Subcutaneous abdominal adipose tissue (tissue), 5 donors: ENCODE data around the gene PAX1.

Experiments
- H3K27ac ChIP-seq: one replicate; pipeline ENCODE4 v1.7.0; 2013; ENCODE audit warnings: low read depth, mild to moderate bottlenecking, inconsistent platforms, low read length, moderate library complexity
- H3K27me3 ChIP-seq, 5 donors: one replicate each; pipeline ENCODE4 v1.7.0; 2013; ENCODE audit warnings: low read length in 5 of 5, inconsistent platforms in 1 of 5; ENCODE audit not compliant: control insufficient read depth in 5 of 5, insufficient read depth in 4 of 5
- H3K36me3 ChIP-seq, 5 donors: one replicate each; pipeline ENCODE4 v1.7.0; 2013; ENCODE audit warnings: low read length in 5 of 5; ENCODE audit not compliant: control insufficient read depth in 5 of 5, insufficient read depth in 5 of 5
- H3K4me1 ChIP-seq, 5 donors: one replicate each; pipeline ENCODE4 v1.7.0; 2013; ENCODE audit warnings: low read length in 5 of 5, mild to moderate bottlenecking in 3 of 5, moderate library complexity in 1 of 5; ENCODE audit not compliant: control insufficient read depth in 5 of 5, insufficient read depth in 5 of 5
- H3K4me3 ChIP-seq, 5 donors: one replicate each; pipeline ENCODE4 v1.7.0; 2013; ENCODE audit warnings: low read length in 5 of 5, low read depth in 1 of 5
- H3K9ac ChIP-seq, 5 donors: one replicate each; pipeline ENCODE4 v1.7.0; 2013; ENCODE audit warnings: low read length in 5 of 5, mild to moderate bottlenecking in 4 of 5, moderate library complexity in 3 of 5
- H3K9me3 ChIP-seq, 5 donors: one replicate each; pipeline ENCODE4 v1.7.0; 2013; ENCODE audit warnings: low read length in 5 of 5; ENCODE audit not compliant: control insufficient read depth in 5 of 5
- donor health status: healthy.
- donor health status: healthy.
- donor health status: healthy.
- donor health status: healthy.
- donor health status: healthy.

The PAX1 gene

DNA sequence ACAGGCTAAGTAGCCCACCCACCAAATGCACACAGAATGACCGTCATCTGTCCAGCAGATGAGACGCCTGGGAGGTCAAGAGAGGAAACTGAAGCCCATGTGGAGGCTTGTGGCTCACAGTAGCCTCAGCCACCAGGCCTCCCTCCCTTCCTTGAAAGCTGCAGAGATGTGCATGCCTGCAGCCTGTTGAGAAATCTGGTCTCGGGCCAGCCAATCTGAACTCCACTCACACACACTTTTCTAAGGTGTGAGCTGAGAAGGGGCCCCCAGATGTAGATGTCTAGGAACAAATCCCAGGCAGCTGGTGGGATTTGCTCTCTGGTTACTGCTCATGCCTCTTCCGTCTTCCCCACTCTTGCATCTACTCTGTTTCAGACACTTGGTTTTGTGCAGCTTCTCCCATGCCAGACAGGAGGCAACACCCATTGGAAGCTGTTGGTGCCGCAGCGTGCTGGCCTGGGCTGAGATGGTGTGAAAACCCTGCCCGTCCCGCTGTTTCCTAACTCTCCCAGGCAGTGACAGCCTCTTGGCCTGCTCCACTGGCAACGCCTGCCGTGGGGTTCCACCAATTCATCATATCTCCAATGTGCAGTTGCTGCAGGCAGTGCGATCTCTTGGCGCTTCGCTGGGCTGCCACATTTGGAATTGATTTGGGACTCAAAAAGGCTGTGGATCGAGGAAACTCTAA, 24.1 kb upstream of the PAX1 start:
- Histone ChIP-seq H3K4me3 (peak overlapping the region; percentile 27 to 69 (median 49)), H3K36me3 (no peaks in the 10 kb centered on the region), H3K27ac (no peak overlapping the region), H3K9me3 (no peaks in the 10 kb centered on the region), H3K9ac (peak overlapping the region in 3 of 5 donors; percentile 0 to 26 (median 3)), H3K4me1 (peaks cover 0 to 21% (median 20%) of the 10 kb centered on the region in 5 donors), H3K27me3 (no peaks in the 10 kb centered on the region)

DNA sequence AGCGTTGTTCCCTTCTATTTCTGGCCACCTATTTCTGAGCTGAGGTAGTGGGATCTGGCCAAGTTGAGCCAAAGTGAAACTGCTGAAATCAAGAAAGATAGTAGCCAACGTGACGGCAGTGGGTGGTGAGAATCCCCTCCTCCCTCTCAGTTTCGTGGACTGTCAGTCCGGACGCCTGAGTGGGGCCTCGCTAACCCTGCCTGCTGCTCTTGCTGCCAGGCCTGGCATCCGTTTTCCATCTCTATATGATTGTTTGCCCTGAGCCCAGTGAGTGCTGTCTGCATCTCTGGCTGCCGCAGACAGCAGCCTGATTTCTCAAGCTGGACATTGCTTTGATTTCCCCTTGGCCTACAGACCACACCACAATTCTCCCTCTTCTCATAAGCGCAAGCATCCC, 23.5 kb upstream of the PAX1 start:
- H3K27ac ChIP-seq = no peak overlapping the region
- H3K4me1 ChIP-seq = peaks cover 0 to 21% (median 20%) of the 10 kb centered on the region in 5 donors
- H3K9ac ChIP-seq = peak overlapping the region in 3 of 5 donors; percentile 0 to 26 (median 3)

DNA sequence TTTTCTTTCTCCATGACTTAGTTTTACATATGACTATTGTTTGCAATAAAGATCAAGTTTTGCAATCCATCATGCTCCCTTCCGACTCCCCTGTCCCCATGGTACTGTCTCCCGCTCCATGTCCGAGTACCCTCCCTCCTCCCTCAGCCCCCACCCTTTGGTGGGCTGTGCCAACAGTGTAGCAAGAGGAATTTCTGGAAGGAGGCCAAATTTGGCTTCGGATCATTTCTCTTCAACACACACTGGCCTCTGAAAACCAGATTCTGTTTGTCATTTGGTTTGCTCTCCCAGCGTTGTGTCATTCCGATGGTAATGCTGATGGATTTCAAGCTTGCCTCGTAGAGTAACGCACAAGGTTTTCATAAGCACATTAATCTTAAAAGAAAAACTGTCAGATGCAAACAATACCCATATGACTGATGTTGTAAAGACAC, 22.9 kb upstream of the PAX1 start:
- H3K9ac ChIP-seq = no peak overlapping the region
- no peak overlapping the region for H3K27ac ChIP-seq
- no peaks in the 10 kb centered on the region for H3K9me3 ChIP-seq
- peaks cover 0 to 2% (median 0%) of the 10 kb centered on the region in 5 donors for H3K27me3 ChIP-seq
- peaks cover 0 to 21% (median 20%) of the 10 kb centered on the region in 5 donors for H3K4me1 ChIP-seq
- no peaks in the 10 kb centered on the region for H3K36me3 ChIP-seq
- H3K4me3 ChIP-seq = peak overlapping the region in 1 of 5 donors; percentile 45

More for the DNA sequence above, 23.5 kb upstream of the PAX1 start:
- Histone ChIP-seq H3K4me3 (peak overlapping the region; percentile 27 to 69 (median 49)), H3K9me3 (no peaks in the 10 kb centered on the region), H3K27me3 (no peaks in the 10 kb centered on the region), H3K36me3 (no peaks in the 10 kb centered on the region)

DNA sequence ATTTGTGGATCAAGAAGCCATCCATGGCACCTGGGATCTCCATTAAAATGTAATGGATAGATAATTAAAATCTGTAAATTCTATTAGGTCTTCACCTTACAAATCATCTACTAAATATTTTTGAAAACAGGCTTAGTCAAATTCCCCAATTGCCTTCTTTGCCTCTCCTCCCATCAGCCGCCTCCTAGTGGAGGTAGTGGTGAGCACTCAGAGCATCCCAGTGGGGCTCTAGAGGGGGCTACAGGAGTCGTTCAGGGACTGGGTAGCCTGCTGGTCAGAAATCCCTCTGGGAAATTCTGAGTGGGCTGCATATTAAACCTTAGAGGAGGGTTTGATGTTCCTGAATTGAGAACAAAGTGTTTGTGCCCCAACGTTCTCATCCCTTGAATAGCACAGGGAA, 20.8 kb upstream of the PAX1 start:
- H3K4me3 ChIP-seq = no peak overlapping the region
- H3K27ac ChIP-seq = no peak overlapping the region
- no peaks in the 10 kb centered on the region for H3K36me3 ChIP-seq
- no peaks in the 10 kb centered on the region for H3K9me3 ChIP-seq
- peaks cover 0 to 21% (median 20%) of the 10 kb centered on the region in 5 donors for H3K4me1 ChIP-seq
- H3K27me3 ChIP-seq = peaks cover 0 to 3% (median 0%) of the 10 kb centered on the region in 5 donors
- H3K9ac ChIP-seq = no peak overlapping the region

DNA sequence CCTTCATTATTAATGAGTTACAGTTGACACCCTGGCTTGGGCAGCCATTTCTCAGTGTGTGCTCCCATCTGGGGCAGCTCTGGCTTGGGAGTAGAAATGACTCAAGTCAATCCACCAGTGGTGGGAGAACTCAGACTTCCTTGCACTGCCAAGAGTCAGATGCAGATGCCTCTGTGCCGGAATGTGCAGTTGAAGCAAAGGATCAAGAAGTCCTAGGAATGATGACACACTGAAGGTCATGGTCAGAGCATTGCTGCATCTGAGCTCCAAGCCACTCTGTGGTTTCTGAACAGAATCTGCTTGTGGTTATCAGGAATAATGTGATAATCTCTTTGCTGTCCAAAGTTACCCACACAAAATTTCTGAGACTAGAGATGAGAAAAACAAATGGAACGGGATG, 19.5 kb upstream of the PAX1 start:
- H3K4me3 ChIP-seq = no peak overlapping the region
- H3K4me1 ChIP-seq = peaks cover 0 to 21% (median 20%) of the 10 kb centered on the region in 5 donors
- no peak overlapping the region for H3K9ac ChIP-seq

DNA sequence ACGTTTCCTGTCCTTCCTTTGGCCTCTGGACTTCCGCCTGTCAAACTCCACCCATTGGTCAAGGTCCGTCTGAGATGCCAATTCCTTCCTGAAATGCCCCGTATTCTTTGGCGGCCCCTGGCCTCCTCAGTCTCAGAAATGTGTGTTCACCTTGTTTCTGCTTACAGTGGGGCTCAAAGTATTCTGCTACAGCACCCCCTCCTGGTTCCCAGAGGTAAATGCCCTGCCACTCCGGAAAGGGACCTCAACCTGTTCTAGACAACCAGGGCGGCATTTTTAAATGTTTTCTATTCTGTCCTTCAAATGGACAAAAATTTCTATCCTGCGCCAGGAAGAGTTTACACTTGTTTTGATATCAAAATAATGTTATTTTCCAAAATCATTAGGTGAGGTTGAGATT, 12.1 kb upstream of the PAX1 start:
- H3K9ac ChIP-seq = no peak overlapping the region
- H3K27ac ChIP-seq = no peak overlapping the region
- no peaks in the 10 kb centered on the region for H3K4me1 ChIP-seq
- H3K36me3 ChIP-seq = no peaks in the 10 kb centered on the region
- H3K9me3 ChIP-seq = no peaks in the 10 kb centered on the region
- H3K27me3 ChIP-seq = peaks cover 3 to 30% (median 12%) of the 10 kb centered on the region in 5 donors
- H3K4me3 ChIP-seq = no peak overlapping the region

More for the DNA sequence above, 19.5 kb upstream of the PAX1 start:
- no peaks in the 10 kb centered on the region for H3K36me3 ChIP-seq
- peaks cover 0 to 3% (median 0%) of the 10 kb centered on the region in 5 donors for H3K27me3 ChIP-seq
- H3K9me3 ChIP-seq = no peaks in the 10 kb centered on the region
- no peak overlapping the region for H3K27ac ChIP-seq

DNA sequence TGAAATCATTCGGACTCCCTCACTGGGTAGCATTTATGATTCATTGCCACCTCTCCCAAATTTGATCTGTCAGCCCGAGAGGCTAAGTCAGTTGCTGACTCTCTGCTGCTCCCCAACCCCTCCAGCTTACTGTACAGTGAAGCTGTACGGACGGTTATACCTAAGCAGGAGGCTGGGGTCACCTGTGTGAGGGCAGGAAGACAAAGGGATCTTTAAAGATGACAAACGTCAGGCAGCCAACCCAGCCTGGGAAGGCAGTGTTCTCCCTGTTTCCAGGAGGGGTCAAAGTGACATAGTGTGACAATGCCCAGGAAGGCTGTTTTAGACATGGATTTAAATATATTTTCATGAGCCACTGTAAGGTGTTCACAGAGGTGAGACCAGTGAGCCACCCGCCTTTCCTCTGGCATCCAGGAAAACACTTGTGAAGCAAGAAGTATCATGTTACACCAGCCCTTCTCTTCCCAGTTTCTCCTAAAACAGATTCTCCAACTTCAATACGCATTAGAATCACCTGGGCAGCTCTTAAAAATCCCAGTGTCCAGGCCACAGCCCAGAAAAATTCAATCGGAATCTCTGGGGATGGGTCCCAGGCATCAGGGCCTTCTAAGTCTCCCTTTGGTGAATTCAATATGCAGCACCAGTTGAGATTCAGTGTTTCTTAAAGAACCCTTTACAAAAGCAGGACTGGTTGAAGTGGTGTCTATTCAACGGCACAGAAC, 6.8 kb upstream of the PAX1 start:
- H3K9me3 ChIP-seq = no peaks in the 10 kb centered on the region
- H3K36me3 ChIP-seq = no peaks in the 10 kb centered on the region
- no peak overlapping the region for H3K27ac ChIP-seq
- H3K4me3 ChIP-seq = no peak overlapping the region
- no peak overlapping the region for H3K9ac ChIP-seq
- peaks cover 28 to 63% (median 53%) of the 10 kb centered on the region in 5 donors for H3K27me3 ChIP-seq
- H3K4me1 ChIP-seq = peaks cover 0 to 17% (median 9%) of the 10 kb centered on the region in 5 donors

DNA sequence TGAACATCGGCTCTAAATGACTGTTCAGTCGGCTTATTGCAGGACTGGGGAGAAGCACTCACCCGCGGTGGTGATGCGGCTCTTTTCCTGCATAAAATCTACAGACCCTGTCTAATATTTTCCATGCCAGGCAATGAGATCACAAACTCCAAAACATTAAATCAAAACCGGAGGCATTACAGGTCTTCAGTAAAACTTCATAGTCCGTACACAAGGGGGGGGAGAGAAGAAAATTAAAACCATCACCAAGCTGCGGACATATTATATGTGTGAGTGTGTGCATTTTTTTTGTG, 6.3 kb upstream of the PAX1 start:
- H3K36me3 ChIP-seq = no peaks in the 10 kb centered on the region
- no peaks in the 10 kb centered on the region for H3K9me3 ChIP-seq
- H3K27me3 ChIP-seq = peaks cover 32 to 65% (median 58%) of the 10 kb centered on the region in 5 donors
- H3K4me3 ChIP-seq = no peak overlapping the region
- no peak overlapping the region for H3K27ac ChIP-seq
- no peak overlapping the region for H3K9ac ChIP-seq
- peaks cover 0 to 17% (median 9%) of the 10 kb centered on the region in 5 donors for H3K4me1 ChIP-seq

DNA sequence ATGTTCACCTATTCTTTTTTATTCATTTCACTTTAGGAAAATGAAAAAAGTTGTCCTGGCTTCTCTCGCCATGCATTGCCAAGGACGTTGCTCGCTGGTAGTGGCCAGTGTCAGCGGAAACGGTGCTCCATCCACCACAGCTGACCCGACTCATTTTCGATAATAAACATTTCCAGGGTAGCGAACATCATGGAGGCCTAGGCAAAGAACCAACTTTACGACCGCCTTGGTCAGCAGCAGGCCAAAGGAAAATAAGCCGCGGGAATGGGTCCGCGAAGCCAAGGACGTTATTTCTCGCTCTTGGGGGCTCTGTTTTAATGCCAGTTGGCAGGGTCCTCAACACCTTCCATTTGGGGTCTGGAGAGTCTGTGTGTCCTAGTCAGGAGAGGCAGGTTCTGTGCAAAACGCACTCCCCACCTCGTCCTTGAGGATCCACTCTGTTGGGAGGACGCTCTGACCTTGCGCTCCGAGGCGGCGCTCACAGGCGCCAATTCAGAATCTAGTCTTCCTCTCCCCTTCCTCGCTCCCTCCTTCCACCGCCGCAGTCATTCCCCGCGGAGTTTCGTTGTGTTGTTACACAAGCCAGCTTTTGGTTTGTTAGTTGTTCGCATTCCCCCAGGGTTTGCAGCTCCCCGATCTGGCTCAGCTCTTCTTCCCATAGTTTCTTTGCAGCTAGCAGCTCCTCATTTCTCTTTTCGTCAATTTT, 4.1 kb upstream of the PAX1 start:
- Histone ChIP-seq H3K9ac (no peak overlapping the region), H3K27me3 (peaks cover 46 to 77% (median 73%) of the 10 kb centered on the region in 5 donors)

DNA sequence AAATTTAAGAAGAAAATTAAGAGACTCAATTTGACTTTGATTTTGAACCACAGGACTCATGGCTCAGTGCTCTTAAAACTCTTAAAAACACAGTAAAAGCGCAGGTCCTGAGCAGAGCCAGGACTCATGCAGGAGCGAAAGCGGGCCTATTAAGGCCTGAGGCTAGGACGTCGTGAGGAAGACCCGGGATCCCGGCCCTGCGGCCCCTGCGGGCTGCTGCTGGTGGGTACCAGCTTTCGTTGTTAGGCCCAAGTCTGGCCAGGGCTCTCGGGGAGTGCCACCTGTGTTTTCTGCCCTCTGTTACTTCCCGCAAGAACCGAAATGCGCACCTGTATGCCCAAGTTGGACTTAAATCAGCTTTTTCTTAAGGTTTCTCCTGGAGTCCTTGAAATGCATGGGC, 3.4 kb upstream of the PAX1 start:
- Histone ChIP-seq H3K27me3 (peaks cover 53 to 81% (median 72%) of the 10 kb centered on the region in 5 donors), H3K4me3 (no peak overlapping the region), H3K9ac (no peak overlapping the region), H3K36me3 (no peaks in the 10 kb centered on the region), H3K27ac (no peak overlapping the region), H3K9me3 (no peaks in the 10 kb centered on the region), H3K4me1 (peaks cover 0 to 22% (median 17%) of the 10 kb centered on the region in 5 donors)

More for the DNA sequence above, 4.1 kb upstream of the PAX1 start:
- Histone ChIP-seq H3K9me3 (no peaks in the 10 kb centered on the region), H3K4me3 (no peak overlapping the region), H3K36me3 (no peaks in the 10 kb centered on the region), H3K4me1 (peaks cover 0 to 19% (median 17%) of the 10 kb centered on the region in 5 donors), H3K27ac (no peak overlapping the region)
